Endodermal cell (in vitro differentiated cells): Measurements from ENCODE around the gene PLAU. TPM values are rescaled to one million over a fixed set of nuclear protein-coding genes. Genes with fewer than 3 reads are reported as not detected.

ENCODE experiments used
- DNase-seq: peaks from one replicate; pipeline ENCODE4 v3.0.0-alpha.2; 2017
- H3K27ac ChIP-seq: 2 replicates; pipeline ENCODE4 v1.5.1; 2013; ENCODE audit warnings: mild to moderate bottlenecking, low read depth, low read length, moderate library complexity
- H3K27me3 ChIP-seq: 2 replicates; pipeline ENCODE4 v1.6.1; 2013; ENCODE audit warnings: mild to moderate bottlenecking, low read length, moderate library complexity; ENCODE audit not compliant: insufficient read depth, control insufficient read depth, poor library complexity, severe bottlenecking
- H3K36me3 ChIP-seq: 2 replicates; pipeline ENCODE4 v1.7.0; 2013; ENCODE audit warnings: mild to moderate bottlenecking, low read length, moderate library complexity; ENCODE audit not compliant: control insufficient read depth, insufficient read depth
- H3K4me1 ChIP-seq: one replicate; pipeline ENCODE4 v1.7.0; 2013; ENCODE audit warnings: low read length; ENCODE audit not compliant: control insufficient read depth, insufficient read depth
- H3K4me3 ChIP-seq: 2 replicates; pipeline ENCODE4 v1.5.1; 2013; ENCODE audit warnings: mild to moderate bottlenecking, low read length, moderate library complexity
- H3K9ac ChIP-seq: 2 replicates; pipeline ENCODE4 v1.6.1; 2013; ENCODE audit warnings: mild to moderate bottlenecking, low read length, moderate library complexity; ENCODE audit not compliant: poor library complexity, severe bottlenecking; ENCODE audit errors: extremely low read depth
- H3K9me3 ChIP-seq: 2 replicates; pipeline ENCODE4 v1.6.1; 2013; ENCODE audit warnings: mild to moderate bottlenecking, low read length, moderate library complexity; ENCODE audit not compliant: control insufficient read depth
- H3K27ac Mint-ChIP-seq: 2 replicates; pipeline ENCODE4 v1.8.0; 2020; ENCODE audit warnings: mixed read lengths
- H3K27me3 Mint-ChIP-seq: 2 replicates; pipeline ENCODE4 v1.8.0; 2021; ENCODE audit warnings: mild to moderate bottlenecking, mixed read lengths; ENCODE audit not compliant: insufficient read depth
- H3K36me3 Mint-ChIP-seq: 2 replicates; pipeline ENCODE4 v1.8.0; 2020; ENCODE audit warnings: low read depth, mixed read lengths
- H3K4me1 Mint-ChIP-seq: 2 replicates; pipeline ENCODE4 v1.8.0; 2020; ENCODE audit warnings: mixed read lengths
- H3K4me3 Mint-ChIP-seq: 2 replicates; pipeline ENCODE4 v1.8.0; 2020; ENCODE audit warnings: mild to moderate bottlenecking, moderate library complexity, mixed read lengths
- H3K9me3 Mint-ChIP-seq: 2 replicates; pipeline ENCODE4 v1.8.0; 2020; ENCODE audit warnings: mild to moderate bottlenecking, mixed read lengths
- WGBS, 2 experiments: methylation state at CpG; one replicate each; pipeline versions ENCODE4 v1.1.5 to v1.1.7; 2013; ENCODE audit warnings: missing lambda C conversion rate in 2 of 2, mixed read lengths in 1 of 2; ENCODE audit not compliant: insufficient coverage in 1 of 2, insufficient read length in 1 of 2; 5-methylcytosine and 5-hydroxymethylcytosine counted together
- total RNA-seq, 2 donors: library from RNA; stranded (reverse); fragmentation: NEBNext Ultra II Directional in 1 of 2; extraction: Animal tissue kit (Norgen Biotek cat#: 25700) in 1 of 2; gene quantifications; 2 replicates in 1 of 2; 3 replicates in 1 of 2; pipeline ENCODE4 v1.2.1, GENCODE V29; 2021
- TF ChIP-seq, protein P1 (sequence below): fragments of 200-600 bp; sonication (generic); conservative IDR thresholded peaks from 2 replicates; pipeline ENCODE4 v1.5.0; 2021; ENCODE audit warnings: antibody characterized with exemption, mild to moderate bottlenecking

Gene PLAU
- total RNA-seq, 2 donors from 2014 or later = 2.7 to 3.3 TPM

DNA sequence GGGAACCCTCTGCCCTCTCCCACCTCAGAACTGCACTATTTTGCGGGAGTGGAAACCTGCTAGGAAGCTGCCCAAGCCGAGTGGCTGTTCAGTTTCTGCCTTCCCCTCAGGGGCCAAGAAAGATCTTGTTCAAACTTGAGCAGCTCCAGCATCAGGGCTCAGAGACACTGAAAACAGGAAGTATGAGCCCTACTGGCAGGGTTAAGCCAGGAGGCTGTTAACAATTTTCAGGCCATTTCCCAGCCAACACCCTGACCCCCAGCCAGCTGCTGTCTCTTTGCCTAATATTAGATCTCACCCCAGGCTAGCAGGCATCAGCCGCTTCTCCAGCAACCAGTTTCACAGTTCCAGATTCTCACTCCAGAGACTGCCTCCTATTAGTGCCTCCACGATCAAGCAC is 9.2 kb downstream of the PLAU start:
- no peaks in the 10 kb centered on the region for H3K9me3 ChIP-seq
- 59 to 93% methylated on average over 2 to 4 of the region's 4 CpGs for WGBS, 2 experiments
- H3K4me1 ChIP-seq = no peaks in the 10 kb centered on the region
- H3K36me3 ChIP-seq = no peaks in the 10 kb centered on the region
- H3K27me3 ChIP-seq = peaks cover 3% of the 10 kb centered on the region
- Mint-ChIP-seq H3K4me3 (no peak overlapping the region), H3K27ac (peak overlapping the region; percentile 5), H3K4me1 (peaks cover 19% of the 10 kb centered on the region), H3K9me3 (no peaks in the 10 kb centered on the region), H3K27me3 (peaks cover 4% of the 10 kb centered on the region), H3K36me3 (no peaks in the 10 kb centered on the region)
- H3K4me3 ChIP-seq = no peak overlapping the region
- H3K9ac ChIP-seq = no peak overlapping the region
- DNase-seq = no peak
- H3K27ac ChIP-seq = no peak overlapping the region
- TF ChIP-seq, protein P1, sequence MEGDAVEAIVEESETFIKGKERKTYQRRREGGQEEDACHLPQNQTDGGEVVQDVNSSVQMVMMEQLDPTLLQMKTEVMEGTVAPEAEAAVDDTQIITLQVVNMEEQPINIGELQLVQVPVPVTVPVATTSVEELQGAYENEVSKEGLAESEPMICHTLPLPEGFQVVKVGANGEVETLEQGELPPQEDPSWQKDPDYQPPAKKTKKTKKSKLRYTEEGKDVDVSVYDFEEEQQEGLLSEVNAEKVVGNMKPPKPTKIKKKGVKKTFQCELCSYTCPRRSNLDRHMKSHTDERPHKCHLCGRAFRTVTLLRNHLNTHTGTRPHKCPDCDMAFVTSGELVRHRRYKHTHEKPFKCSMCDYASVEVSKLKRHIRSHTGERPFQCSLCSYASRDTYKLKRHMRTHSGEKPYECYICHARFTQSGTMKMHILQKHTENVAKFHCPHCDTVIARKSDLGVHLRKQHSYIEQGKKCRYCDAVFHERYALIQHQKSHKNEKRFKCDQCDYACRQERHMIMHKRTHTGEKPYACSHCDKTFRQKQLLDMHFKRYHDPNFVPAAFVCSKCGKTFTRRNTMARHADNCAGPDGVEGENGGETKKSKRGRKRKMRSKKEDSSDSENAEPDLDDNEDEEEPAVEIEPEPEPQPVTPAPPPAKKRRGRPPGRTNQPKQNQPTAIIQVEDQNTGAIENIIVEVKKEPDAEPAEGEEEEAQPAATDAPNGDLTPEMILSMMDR = no peak

DNA sequence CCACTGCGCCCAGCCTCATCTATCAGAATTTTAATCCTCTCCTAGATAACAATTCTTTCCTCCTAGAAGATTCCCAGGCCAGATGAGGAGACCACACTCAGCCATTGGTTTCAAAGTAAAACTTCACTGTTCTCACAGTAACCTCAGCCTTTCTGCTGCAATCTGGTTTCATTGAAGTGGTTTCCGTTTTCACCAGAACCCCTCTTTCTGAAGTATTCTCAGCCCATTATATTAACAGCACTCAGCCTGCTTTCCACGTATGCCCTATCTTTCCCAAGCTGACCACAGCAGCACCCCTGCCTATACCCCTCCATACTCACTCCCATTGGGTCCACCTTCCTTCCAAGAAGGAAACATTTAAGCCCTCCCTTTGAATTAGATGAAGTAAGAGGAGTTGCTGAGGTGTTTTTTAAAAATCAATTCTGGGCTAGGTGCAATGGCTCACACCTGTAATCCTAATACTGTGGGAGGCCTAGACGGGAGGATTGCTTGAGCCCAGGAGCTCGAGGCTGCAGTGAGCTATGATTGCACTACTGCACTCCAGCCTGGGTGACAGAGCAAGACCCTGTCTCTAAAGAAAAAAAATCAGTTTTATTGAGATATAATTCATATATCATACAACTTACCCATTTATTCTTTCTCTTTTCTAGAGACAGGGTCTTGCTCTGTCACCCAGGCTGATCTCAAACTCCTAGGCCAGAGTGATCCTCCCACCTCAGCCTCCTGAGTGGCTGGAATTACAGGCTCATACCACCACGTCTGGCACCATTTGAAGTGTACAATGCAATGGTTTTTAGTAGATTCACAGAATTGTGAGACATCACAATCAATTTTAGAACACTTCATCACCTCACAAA is 11.3 kb downstream of the PLAU start:
- Mint-ChIP-seq H3K36me3 (no peaks in the 10 kb centered on the region), H3K4me3 (no peak overlapping the region), H3K27ac (no peak overlapping the region), H3K27me3 (peaks cover 8% of the 10 kb centered on the region), H3K9me3 (no peaks in the 10 kb centered on the region), H3K4me1 (peaks cover 19% of the 10 kb centered on the region)
- peaks cover 4% of the 10 kb centered on the region for H3K27me3 ChIP-seq
- no peak for DNase-seq
- TF ChIP-seq, protein P1 = no peak
- no peaks in the 10 kb centered on the region for H3K4me1 ChIP-seq
- no peaks in the 10 kb centered on the region for H3K9me3 ChIP-seq
- H3K36me3 ChIP-seq = no peaks in the 10 kb centered on the region
- H3K27ac ChIP-seq = no peak overlapping the region
- WGBS, 2 experiments = 78 to 88% methylated on average over 4 to 6 of the region's 6 CpGs
- no peak overlapping the region for H3K9ac ChIP-seq
- no peak overlapping the region for H3K4me3 ChIP-seq

DNA sequence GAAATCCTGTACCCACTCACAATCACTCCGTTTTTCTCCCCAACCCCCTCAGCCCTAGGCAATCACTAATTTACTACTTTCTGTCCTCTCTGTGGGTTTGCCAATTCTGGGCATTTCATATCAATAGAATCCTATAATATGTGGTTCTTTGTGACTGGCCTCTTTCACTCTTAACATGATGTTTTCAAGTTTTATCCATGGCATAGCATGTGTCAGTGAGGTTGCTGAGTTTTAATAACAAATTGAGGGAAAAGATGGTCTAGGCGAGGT is 11.9 kb downstream of the PLAU start:
- H3K27ac Mint-ChIP-seq = no peak overlapping the region
- peaks cover 19% of the 10 kb centered on the region for H3K4me1 Mint-ChIP-seq
- WGBS, 2 experiments = 88 to 100% methylated on average over 1 of the region's 2 CpGs
- Histone ChIP-seq H3K36me3 (no peaks in the 10 kb centered on the region), H3K4me1 (no peaks in the 10 kb centered on the region), H3K9ac (no peak overlapping the region), H3K4me3 (no peak overlapping the region), H3K27ac (no peak overlapping the region), H3K9me3 (no peaks in the 10 kb centered on the region), H3K27me3 (peaks cover 4% of the 10 kb centered on the region)
- no peak overlapping the region for H3K4me3 Mint-ChIP-seq
- H3K36me3 Mint-ChIP-seq = no peaks in the 10 kb centered on the region
- no peaks in the 10 kb centered on the region for H3K9me3 Mint-ChIP-seq
- no peak for DNase-seq
- H3K27me3 Mint-ChIP-seq = peaks cover 8% of the 10 kb centered on the region
- TF ChIP-seq, protein P1 = no peak
